Heart left ventricle (tissue), 16 donors: Measurements from ENCODE around the gene WWOX. TPM values are rescaled to one million over a fixed set of nuclear protein-coding genes. Genes with fewer than 3 reads are reported as not detected.

Experiments used
- ATAC-seq, 4 donors: fragments of 200-7000 bp; cut with Tn5 transposase; one replicate each; pipeline ENCODE4 v1.9.1; 2020 to 2022; ENCODE audit warnings: moderate library complexity in 4 of 4, mild to moderate bottlenecking in 3 of 4, moderate number of reproducible peaks in 1 of 4
- DNase-seq, 5 donors: peaks; one replicate each; pipeline ENCODE4 v3.0.0-alpha.2; 2020
- H3K27ac ChIP-seq, 12 donors: fragments of 200-600 bp; sonication (generic) in 4 of 12; one replicate each; pipeline versions ENCODE4 v1.5.0 to v1.8.0; 2016 to 2022; ENCODE audit warnings: mild to moderate bottlenecking in 2 of 12
- H3K27me3 ChIP-seq, 9 donors: fragments of 200-600 bp; sonication (generic) in 2 of 9; one replicate each; pipeline versions ENCODE4 v1.5.1 to v1.8.0; 2016 to 2022; ENCODE audit warnings: mild to moderate bottlenecking in 3 of 9
- H3K36me3 ChIP-seq, 9 donors: fragments of 200-600 bp; sonication (generic) in 2 of 9; one replicate each; pipeline versions ENCODE4 v1.5.0 to v1.8.0; 2018 to 2022; ENCODE audit warnings: mild to moderate bottlenecking in 2 of 9
- H3K4me1 ChIP-seq, 12 donors: fragments of 200-600 bp; sonication (generic) in 4 of 12; one replicate each; pipeline versions ENCODE4 v1.5.0 to v1.8.0; 2016 to 2022; ENCODE audit warnings: mild to moderate bottlenecking in 3 of 12
- H3K4me3 ChIP-seq, 12 donors: fragments of 200-600 bp; sonication (generic) in 4 of 12; one replicate each; pipeline versions ENCODE4 v1.5.0 to v1.8.0; 2017 to 2022; ENCODE audit warnings: mild to moderate bottlenecking in 9 of 12, moderate library complexity in 4 of 12
- H3K9me3 ChIP-seq, 12 donors: fragments of 200-600 bp; sonication (generic) in 4 of 12; one replicate each; pipeline versions ENCODE4 v1.5.0 to v1.8.0; 2016 to 2022; ENCODE audit warnings: mild to moderate bottlenecking in 1 of 12
- POLR2A ChIP-seq, 2 donors: fragments of 450-650 bp; IDR thresholded peaks; one replicate each; pipeline ENCODE4 v1.6.1; 2017; ENCODE audit warnings: antibody characterized with exemption in 2 of 2, mild to moderate bottlenecking in 2 of 2, moderate library complexity in 2 of 2
- WGBS, 4 donors: extraction: QIAGEN DNeasy Blood & Tissue Kit in 2 of 4; methylation state at CpG; one replicate each; pipeline versions ENCODE4 v1.1.5 to v1.1.7; 2013 to 2018; 5-methylcytosine and 5-hydroxymethylcytosine counted together
- intact Hi-C, 10 donors: fragments of 100-400 bp; cut with DNase I; formaldehyde crosslinking; loops; one replicate each; pipeline versions ENCODE4 v1.11.1 to v1.14.2; 2022
- polyA plus RNA-seq, 2 donors: library from polyadenylated mRNA; stranded (reverse); fragments of 200-250 nt; gene quantifications; one replicate each; pipeline ENCODE4 v1.2.3, GENCODE V29; 2013
- total RNA-seq, 9 donors: library from RNA; depleted of rRNA in 2 of 9; stranded (reverse); fragments of >200 nt in 2 of 9; fragmentation: NEBNext Ultra II Directional in 3 of 9; extraction: Animal tissue kit (Norgen Biotek cat#: 25700) in 3 of 9; gene quantifications; one replicate each; pipeline versions ENCODE4 v1.1.0 to v1.2.4, GENCODE V29; 2016 to 2023
- TF ChIP-seq, protein P1 (sequence below), 12 donors: fragments of 200-600 bp; sonication (generic) in 4 of 12; IDR thresholded peaks; one replicate each; pipeline versions ENCODE4 v1.5.0 to v1.8.0; 2018 to 2022; ENCODE audit warnings: antibody characterized with exemption in 12 of 12, mild to moderate bottlenecking in 5 of 12
- donor health status: ischemic (EF 13 %, LVEDD 7.1; RV severe dilation, severe dysfunction).
- donor health status: healthy with polysubstance abuse.
- donor health status: DM: no; HTN: yes; CAD: no.
- donor health status: DM: no; HTN: no; CAD: no.
- donor health status: ischemic (EF 25% LVEDD 6.9; RV normal size, moderate dysfunction).
- donor health status: ischemic (EF 25% LVEDD 5.7; RV mildly dilated, moderate dysfunction).
- donor health status: healthy.
- donor health status: DM: yes; HTN: yes; CAD: no.
- donor health status: ischemic (EF 35%, LVEDD 5.7; RV mildly dilated, moderate dysfunction).
- donor health status: nonischemic (EF 11% LVEDD 7.7; RV severe dilation, severe dysfunction).
- donor health status: DM: yes; HTN: yes; CAD: no.
- donor health status: PGD.
- donor health status: ischemic (EF 29% LVEDD 5.4; RV normal size, mild dysfunction).
- donor health status: nonischemic (EF 23%, LVEDD 6.1; RV moderate dilation, normal function).

The WWOX gene
- total and polyA plus RNA-seq, 11 donors: 4.3 to 18.3 (median 9.1) TPM

- intact Hi-C loops: loop anchor here in 8 of 10 donors (1.0 to 10.0 kb wide), 6 partner anchors 188 to 315 kb away; no protein-coding TSS in a partner anchor
- TF ChIP-seq, protein P1, sequence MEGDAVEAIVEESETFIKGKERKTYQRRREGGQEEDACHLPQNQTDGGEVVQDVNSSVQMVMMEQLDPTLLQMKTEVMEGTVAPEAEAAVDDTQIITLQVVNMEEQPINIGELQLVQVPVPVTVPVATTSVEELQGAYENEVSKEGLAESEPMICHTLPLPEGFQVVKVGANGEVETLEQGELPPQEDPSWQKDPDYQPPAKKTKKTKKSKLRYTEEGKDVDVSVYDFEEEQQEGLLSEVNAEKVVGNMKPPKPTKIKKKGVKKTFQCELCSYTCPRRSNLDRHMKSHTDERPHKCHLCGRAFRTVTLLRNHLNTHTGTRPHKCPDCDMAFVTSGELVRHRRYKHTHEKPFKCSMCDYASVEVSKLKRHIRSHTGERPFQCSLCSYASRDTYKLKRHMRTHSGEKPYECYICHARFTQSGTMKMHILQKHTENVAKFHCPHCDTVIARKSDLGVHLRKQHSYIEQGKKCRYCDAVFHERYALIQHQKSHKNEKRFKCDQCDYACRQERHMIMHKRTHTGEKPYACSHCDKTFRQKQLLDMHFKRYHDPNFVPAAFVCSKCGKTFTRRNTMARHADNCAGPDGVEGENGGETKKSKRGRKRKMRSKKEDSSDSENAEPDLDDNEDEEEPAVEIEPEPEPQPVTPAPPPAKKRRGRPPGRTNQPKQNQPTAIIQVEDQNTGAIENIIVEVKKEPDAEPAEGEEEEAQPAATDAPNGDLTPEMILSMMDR (IDR thresholded peaks at IDR 0.05): peak; percentile 79 to 93 (median 88)
- TF ChIP-seq POLR2A (IDR thresholded peaks at IDR 0.05): no peak
- DNase-seq: peak in 1 of 5 donors; percentile 23
Measured at GRCh38 chr16:78437352-78437968, 338.0 kb downstream of the WWOX start.

DNA sequence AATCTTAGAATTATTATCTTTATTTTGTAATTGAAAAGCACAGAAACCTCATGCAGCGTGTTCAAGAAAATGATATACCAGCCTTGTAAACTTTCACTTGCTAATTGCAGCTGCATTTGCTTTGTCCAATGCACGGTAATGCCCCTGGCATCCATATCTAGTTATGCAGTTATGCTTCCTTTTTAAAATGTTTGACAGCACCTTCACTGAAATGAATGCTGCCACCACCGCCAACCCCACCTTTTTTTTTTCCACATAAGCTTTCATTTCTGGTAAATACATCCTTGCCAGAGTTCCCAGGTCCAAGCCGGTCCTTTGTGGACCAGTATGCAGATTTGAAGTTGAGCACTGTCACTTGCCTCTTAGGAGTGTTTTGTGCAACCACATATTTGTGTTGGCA is 338.8 kb downstream of the WWOX start:
- intact Hi-C loops: loop anchor here in 8 of 10 donors (5.0 to 10.0 kb wide), 5 partner anchors 201 to 316 kb away; no protein-coding TSS in a partner anchor
- Histone ChIP-seq H3K4me3 (no peak overlapping the region), H3K9me3 (no peaks in the 10 kb centered on the region), H3K4me1 (peaks cover 0 to 1% (median 0%) of the 10 kb centered on the region in 12 donors), H3K27me3 (no peaks in the 10 kb centered on the region), H3K36me3 (peaks cover 0 to under 1% (median 0%) of the 10 kb centered on the region in 9 donors), H3K27ac (no peak overlapping the region)
- ATAC-seq: no peak
- 78 to 93% (median 91%) methylated on average over 4 of the region's 4 CpGs for WGBS, 4 donors
- no peak for TF ChIP-seq POLR2A (IDR thresholded peaks at IDR 0.05)
- TF ChIP-seq, protein P1 (IDR thresholded peaks at IDR 0.05): no peak
- no peak for DNase-seq

More at GRCh38 chr16:78437352-78437968, 338.0 kb downstream of the WWOX start:
- peaks cover 0 to 6% (median 0%) of the 10 kb centered on the region in 9 donors for H3K36me3 ChIP-seq
- no peaks in the 10 kb centered on the region for H3K27me3 ChIP-seq
- no peaks in the 10 kb centered on the region for H3K4me1 ChIP-seq
- H3K9me3 ChIP-seq: no peaks in the 10 kb centered on the region
- no peak overlapping the region for H3K4me3 ChIP-seq
- 50 to 53% (median 51%) methylated on average over 6 of the region's 6 CpGs for WGBS, 4 donors
- H3K27ac ChIP-seq: no peak overlapping the region
- no peak for ATAC-seq

DNA sequence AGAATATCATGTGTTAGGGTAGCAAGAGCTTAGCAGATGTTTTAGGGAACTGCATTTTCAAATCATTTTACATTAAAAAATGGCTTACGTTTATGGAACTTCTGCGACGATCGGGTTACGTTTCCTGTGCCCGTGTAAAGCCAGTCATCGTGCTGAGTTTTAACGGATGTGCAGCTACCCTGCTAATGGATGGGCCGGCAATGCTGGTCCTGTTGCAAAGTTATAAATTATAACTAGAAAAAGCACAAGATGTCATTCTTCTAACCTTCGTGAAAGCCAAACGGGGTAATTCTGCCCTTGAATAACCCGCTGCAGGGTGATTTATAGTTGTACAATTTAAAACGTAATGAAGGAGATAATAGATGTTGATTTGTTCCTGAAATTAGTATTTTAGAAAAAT is 339.2 kb downstream of the WWOX start:
- ATAC-seq: no peak
- 91 to 94% (median 92%) methylated on average over 13 of the region's 13 CpGs for WGBS, 4 donors

GRCh38 chr16:78439646-78440045 is 340.2 kb downstream of the WWOX start:
- no peak for DNase-seq
- no peak overlapping the region for H3K4me3 ChIP-seq
- 75 to 96% (median 95%) methylated on average over 2 of the region's 2 CpGs for WGBS, 4 donors
- no peaks in the 10 kb centered on the region for H3K27me3 ChIP-seq
- H3K9me3 ChIP-seq: no peaks in the 10 kb centered on the region
- no peak overlapping the region for H3K27ac ChIP-seq
- ATAC-seq: no peak
- intact Hi-C loops: loop anchor here in 8 of 10 donors (5.0 to 10.0 kb wide), 5 partner anchors 202 to 317 kb away; no protein-coding TSS in a partner anchor
- no peaks in the 10 kb centered on the region for H3K36me3 ChIP-seq
- H3K4me1 ChIP-seq: peaks cover 0 to 11% (median 0%) of the 10 kb centered on the region in 12 donors
- TF ChIP-seq, protein P1 (IDR thresholded peaks at IDR 0.05): no peak

More for the DNA sequence above, 339.2 kb downstream of the WWOX start:
- Histone ChIP-seq H3K9me3 (no peaks in the 10 kb centered on the region), H3K27me3 (no peaks in the 10 kb centered on the region), H3K4me3 (no peak overlapping the region), H3K27ac (no peak overlapping the region), H3K4me1 (peaks cover 0 to 4% (median 0%) of the 10 kb centered on the region in 12 donors), H3K36me3 (no peaks in the 10 kb centered on the region)
- intact Hi-C loops: loop anchor here in 8 of 10 donors (5.0 to 10.0 kb wide), 5 partner anchors 201 to 316 kb away; no protein-coding TSS in a partner anchor
- TF ChIP-seq, protein P1 (IDR thresholded peaks at IDR 0.05): no peak
- TF ChIP-seq POLR2A (IDR thresholded peaks at IDR 0.05): no peak
- no peak for DNase-seq
